NCI-H1092 (cell line): ENCODE measurements around the gene CNGA4.
"Not testable (repeated sequence)": the region's sequence is repeated elsewhere in the genome, so short reads cannot be mapped to it uniquely, and the experiment has no call there.

Experiments
- DNase-seq: peaks from one replicate; lab custom pipeline; 2025; lab: John Stamatoyannopoulos, UW

CNGA4 gene

DNA sequence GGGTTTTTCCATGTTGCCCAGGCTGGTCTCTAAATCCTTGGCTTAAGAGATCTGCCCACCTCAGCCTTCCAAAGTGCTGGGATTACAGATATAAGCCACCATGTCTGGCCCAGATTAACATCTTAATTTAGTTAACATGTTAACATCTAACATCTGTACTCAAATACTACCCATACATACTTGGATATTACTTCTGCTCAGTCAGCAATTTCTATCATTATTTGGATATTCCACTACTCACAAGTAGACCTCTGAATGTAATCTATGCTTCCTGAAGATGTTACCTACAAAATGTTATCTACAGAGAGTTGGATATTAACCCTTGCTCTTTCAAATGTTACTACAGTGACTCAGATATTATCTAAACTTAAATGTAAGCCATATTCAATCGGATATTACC, 24.8 kb downstream of the CNGA4 start:
- DNase-seq, result no peak

DNA sequence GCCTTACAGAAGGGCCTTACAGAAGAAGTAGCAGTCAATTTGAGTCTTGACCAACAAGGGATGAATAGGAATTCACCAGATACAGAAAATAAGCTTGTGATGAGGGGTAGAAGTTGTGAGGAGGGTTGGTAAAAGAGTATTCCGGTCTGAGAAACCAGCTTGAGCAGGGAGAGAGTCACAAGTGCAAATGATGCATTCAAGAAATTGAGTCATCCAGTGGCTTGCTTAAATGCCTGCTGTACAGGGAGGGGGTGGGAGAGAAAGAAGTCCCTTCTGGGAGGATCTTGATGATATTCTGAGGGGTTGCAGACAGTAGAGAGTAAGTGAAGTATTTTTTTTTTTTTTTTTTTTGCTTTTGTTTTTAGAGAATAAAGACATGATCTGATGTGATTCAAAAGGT, 29.9 kb downstream of the CNGA4 start:
- DNase-seq, result no peak

DNA sequence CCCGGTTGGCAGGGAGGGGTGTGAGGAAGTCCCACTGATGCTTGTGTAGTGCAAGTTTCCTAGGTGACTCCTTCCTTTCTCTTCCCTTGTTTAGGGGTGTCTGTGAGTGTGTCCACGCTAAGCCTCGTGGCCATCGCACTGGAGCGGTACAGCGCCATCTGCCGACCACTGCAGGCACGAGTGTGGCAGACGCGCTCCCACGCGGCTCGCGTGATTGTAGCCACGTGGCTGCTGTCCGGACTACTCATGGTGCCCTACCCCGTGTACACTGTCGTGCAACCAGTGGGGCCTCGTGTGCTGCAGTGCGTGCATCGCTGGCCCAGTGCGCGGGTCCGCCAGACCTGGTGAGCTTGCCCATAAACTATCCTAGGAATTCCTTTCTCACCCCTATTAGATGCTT, 31.1 kb downstream of the CNGA4 start:
- DNase-seq, result no peak

DNA sequence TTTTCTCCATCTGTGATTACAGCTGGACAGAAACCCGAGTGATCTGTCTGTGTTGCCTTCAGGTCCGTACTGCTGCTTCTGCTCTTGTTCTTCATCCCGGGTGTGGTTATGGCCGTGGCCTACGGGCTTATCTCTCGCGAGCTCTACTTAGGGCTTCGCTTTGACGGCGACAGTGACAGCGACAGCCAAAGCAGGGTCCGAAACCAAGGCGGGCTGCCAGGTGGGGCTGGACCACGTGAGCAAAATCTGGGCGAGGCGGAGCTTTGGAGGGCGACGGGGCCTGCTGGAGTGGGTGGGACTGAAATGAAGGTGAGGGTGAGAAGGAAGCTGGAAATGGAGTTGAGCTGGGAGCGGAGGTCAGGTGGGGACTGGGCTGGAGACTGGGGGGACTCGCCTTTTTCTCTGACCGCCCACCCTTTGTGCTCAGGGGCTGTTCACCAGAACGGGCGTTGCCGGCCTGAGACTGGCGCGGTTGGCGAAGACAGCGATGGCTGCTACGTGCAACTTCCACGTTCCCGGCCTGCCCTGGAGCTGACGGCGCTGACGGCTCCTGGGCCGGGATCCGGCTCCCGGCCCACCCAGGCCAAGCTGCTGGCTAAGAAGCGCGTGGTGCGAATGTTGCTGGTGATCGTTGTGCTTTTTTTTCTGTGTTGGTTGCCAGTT, 31.8 kb downstream of the CNGA4 start:
- no peak for DNase-seq

DNA sequence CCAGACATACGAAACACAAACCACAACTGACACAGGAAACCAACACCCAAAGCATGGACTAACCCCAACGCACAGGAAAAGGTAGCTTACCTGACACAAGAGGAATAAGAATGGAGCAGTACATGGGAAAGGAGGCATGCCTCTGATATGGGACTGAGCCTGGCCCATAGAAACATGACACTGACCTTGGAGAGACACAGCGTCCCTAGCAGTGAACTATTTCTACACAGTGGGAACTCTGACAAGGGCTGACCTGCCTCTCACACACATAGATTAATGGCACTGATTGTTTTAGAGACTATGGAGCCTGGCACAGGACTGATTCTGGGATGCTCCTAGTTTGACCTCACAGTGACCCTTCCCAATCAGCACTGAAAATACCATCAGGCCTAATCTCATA, 32.7 kb downstream of the CNGA4 start:
- no peak for DNase-seq

DNA sequence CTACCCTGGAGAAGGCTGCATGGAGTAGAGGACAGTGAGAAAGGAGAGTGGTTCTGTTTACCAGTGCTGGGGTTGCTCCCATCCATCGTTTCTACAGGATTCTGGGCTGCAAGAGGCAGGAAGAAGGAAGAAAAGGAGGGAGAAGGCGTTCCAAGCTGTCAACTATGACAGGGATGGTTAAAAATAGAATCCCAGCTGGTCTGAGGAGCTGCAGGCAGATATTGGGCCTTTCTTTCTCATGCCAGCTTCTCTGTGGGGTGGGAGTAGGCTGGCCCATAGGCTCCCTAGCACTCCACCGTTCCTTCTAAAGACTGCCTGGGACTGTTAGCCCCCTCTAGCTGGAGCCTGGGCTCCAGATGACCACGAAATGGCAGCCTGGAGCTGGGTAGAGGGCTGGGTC, 34.3 kb downstream of the CNGA4 start:
- no peak for DNase-seq

DNA sequence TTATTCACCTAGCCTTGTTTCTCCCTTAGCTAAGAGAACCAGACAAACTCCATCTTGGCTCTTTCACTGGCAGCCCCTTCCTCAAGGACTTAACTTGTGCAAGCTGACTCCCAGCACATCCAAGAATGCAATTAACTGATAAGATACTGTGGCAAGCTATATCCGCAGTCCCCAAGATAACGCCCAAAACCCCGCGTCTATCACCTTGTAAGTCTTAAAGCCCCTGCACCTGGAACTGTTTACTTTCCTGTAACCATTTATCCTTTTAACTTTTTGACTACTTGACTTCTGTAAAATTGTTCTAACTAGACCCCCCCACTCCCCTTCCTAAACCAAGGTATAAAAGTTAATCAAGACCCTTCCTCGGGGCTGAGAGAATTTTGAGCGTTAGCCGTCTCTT, 41.9 kb downstream of the CNGA4 start:
- not testable (repeated sequence) for DNase-seq

DNA sequence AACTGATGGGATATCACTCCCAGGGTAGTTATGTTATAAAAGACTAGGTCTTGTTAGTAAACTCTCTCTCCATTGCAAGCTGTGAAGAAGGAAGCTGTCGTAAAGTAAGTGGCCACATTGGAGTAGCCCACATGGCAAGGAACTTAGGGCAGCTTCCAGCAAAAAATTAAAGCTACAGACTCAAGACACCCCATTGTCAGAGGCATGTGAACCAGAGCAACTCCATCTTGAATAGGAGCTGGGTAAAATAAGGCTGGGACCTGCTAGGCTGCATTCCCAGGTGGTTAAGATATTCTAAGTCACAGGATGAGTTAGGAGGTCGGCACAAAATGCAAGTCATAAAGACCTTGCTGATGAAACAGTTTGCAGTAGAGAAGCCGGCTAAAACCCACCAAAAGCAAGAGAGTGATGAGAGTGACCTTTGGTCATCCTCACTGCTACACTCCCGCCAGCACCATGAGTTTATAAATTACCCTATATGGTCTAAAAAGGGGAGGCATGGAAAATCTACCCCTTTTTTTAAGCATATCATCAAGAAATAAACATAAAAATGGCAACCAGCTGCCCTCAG, 44.6 kb downstream of the CNGA4 start:
- DNase-seq, result no peak

DNA sequence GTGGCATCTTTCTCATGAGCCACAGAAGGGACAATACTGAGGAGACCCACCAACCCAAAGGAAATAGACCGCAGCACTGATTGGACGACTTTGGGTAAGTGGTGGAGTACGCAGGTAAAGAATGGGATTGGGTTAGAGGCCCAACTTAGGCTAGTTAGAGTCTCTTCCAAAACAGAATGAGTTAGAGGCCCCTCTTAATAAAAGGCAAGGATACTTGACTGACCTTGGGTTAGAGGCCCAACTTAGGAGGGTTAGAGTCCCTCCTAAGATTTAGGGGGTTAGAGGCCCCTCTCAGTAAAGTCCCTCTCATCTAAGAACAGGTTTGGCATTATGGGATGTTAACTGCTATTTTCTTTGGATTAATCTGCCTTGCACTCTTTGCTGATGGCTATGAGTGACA, 45.4 kb downstream of the CNGA4 start:
- no peak for DNase-seq

DNA sequence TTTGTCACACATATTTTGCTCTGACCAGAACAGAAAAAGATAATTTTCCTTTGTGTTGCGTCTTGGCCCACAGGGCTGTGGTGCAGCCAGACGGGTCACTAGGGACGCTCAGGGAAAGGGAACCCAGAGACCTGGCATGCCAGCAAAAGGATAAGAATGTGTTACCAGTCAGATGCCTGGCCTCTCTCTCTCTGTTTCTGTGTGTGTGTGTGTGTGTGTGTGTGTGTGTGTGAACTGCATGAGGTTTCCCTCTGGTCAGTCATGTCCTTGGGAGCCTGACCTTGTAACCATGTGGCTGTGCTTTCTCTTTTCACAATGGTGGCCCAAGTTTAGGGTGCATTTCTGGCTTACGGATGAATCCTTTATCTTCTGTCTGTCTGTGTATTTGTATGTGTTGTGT, 46.1 kb downstream of the CNGA4 start:
- DNase-seq, result no peak
